Activated CD4-positive, alpha-beta T cell treated with anti-CD3 and anti-CD28 coated beads for 1 hour (primary cell): ENCODE results near the gene LTBP3.
"Not testable (repeated sequence)": the region's sequence is repeated elsewhere in the genome, so short reads cannot be mapped to it uniquely, and the experiment has no call there.

Experiments
- DNase-seq: peaks from one replicate; pipeline ENCODE4 v3.0.0-alpha.2; 2020

The LTBP3 gene

DNA sequence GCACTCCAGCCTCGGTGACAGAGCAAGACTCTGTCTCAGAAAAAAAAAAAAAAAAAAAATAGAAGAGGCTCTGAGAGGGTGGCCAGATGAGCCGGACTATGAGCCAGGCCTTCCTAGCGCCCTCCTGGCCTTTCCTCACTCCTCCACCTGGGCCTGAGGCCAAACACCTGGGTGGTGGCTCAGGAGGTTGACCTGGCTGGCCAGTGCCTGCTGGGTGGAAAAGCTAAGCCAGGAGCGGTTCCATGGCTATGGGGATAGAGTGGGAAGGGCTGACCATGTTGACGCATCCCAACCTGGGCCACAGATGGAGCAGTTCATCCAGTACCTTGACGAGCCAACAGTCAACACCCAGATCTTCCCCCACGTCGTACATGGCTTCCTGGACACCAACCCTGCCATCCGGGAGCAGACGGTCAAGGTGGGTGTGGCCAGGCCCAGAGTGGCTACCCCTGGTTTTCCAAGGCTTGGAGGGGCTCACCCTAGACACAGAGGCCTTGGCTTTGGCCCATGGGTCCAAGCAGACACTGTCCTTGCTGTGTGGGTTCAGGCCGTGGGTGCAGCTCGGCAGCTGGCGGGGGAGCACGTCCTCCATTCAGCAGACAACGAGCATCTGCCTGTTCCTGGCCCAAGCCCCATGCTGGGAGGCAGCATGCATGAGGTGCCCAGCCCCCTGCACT lies 25.6 kb downstream of the LTBP3 start:
- no peak for DNase-seq

GRCh38 chr11:65530157-65530496 lies 28.0 kb downstream of the LTBP3 start:
- no peak for DNase-seq

- no peak for DNase-seq
Measured at GRCh38 chr11:65529475-65530156, 28.5 kb downstream of the LTBP3 start.

- no peak for DNase-seq
Measured at GRCh38 chr11:65528819-65529350, 29.3 kb downstream of the LTBP3 start.

GRCh38 chr11:65526744-65527143 lies 31.4 kb downstream of the LTBP3 start:
- no peak for DNase-seq

DNA sequence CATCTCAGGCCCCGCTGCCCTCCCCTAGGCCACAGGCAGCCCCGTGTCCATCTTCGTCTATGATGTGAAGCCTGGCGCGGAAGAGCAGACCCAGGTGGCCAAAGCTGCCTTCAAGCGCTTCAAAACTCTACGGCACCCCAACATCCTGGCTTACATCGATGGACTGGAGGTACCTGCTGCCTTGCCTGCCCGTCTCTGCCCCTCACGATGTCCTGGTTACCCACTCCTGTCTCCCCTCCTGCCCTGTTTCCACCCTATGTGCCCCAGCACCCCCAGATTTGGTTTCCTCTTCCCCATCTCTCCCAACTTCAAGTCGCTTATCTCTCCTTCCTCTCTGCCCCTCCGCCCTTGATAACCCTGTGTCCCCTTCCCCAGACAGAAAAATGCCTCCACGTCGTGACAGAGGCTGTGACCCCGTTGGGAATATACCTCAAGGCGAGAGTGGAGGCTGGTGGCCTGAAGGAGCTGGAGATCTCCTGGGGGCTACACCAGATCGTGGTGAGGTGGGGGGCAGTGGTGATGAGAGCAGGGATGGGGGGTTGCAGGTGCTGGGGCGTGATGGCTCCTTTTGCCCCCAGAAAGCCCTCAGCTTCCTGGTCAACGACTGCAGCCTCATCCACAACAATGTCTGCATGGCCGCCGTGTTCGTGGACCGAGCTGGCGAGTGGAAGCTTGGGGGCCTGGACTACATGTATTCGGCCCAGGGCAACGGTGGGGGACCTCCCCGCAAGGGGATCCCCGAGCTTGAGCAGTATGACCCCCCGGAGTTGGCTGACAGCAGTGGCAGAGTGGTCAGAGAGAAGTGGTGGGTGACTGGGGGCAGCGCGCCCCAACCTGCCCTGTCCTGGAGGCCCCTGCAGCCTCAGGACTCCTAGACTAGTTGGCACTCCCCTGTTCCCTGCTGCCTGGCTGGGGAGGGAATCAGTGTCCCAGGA lies 32.3 kb downstream of the LTBP3 start:
- DNase-seq: no peak

DNA sequence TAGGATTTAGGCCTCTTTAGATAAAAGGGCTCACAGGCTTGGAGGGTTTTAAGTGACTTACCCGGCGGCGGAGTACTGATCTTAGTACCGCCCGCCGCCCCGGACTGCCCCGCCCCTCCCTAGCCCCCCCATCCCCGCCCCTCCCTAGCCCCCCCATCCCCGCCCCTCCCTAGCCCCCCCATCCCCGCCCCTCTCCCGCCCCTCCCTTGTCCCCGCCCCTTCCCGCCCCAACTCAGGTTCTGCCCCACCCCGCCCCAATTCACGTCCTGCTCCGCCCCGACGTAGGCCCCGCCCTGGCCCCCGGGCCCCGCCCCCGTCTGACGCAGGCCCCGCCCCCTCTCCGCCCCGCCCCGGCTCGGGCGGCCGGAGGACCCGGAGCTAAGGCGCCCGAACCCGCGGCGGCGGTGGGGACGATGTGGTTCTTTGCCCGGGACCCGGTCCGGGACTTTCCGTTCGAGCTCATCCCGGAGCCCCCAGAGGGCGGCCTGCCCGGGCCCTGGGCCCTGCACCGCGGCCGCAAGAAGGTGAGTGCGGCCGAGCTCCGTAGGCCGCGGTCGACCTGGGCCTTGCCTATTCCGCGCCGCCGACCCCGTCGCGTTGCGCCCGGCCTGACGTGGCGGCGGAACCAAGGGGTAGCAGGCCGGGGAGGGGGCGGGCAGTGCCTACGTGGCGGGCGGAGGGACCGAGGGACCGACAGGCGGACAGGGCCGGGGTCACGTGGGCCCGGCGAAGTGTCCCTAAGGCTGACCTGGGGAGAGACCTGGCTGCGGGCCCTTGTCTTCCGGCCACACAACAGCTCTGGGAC lies 33.2 kb downstream of the LTBP3 start, which contains the start of gene SCYL1:
SCYL1 (plus strand) TSS at position 343 of the 805 bp plus-strand sequence; CDS start at position 414, 71 bp downstream.
- DNase-seq: peak; percentile 79

GRCh38 chr11:65524014-65524740 lies 34.0 kb downstream of the LTBP3 start:
- DNase-seq: no peak

DNA sequence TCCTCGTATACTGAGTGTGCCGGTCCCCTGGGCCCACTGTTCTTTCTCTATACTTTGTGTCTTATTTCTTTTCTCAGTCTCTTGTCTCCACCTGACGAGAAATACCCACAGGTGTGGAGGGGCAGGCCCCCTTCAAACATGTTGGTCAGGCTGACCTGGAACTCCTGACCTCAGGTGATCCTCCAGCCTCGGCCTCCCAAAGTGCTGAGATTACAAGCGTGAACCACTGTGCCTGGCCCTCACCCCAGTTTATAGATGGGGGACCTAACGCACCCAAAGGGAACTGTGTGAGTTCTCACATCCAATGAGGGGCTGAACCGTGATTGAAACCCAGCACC lies 34.6 kb downstream of the LTBP3 start:
- DNase-seq: not testable (repeated sequence)

DNA sequence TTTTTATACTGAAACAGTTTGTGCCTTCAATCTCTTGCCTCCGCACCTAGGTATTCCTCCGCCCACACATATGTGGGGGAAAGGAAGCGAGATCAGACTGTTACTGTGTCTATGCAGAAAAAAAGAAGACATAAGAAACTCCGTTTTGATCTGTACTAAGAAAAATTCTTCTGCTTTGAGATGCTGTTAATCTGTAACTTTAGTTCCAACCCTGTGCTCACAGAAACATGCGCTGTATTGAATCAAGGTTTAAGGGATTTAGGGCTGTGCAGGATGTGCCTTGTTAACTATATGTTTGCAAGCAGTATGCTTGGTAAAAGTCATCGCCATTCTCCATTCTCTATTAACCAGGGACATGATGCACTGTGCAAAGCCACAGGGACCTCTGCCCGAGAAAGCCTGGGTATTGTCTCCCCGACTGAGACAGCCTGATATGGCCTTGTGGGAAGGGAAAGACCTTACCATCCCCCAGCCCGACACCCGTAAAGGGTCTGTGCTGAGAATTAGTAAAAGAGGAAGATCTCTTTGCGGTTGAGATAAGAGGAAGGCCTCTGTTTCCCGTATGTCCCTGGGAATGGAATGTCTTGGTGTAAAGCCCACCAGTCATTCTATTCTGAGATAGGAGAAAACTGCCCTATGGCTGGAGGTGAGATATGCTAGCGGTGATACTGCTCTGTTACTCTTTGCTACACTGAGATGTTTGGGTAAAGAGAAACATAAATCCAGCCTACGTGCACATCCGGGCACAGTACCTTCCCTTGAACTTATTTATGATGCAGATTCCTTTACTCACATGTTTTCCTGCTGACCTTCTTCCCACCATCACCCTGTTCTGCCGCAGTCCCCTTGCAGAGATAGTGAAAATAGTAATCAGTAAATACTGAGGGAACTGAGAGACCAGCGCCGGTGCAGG lies 35.2 kb downstream of the LTBP3 start:
- not testable (repeated sequence) for DNase-seq

DNA sequence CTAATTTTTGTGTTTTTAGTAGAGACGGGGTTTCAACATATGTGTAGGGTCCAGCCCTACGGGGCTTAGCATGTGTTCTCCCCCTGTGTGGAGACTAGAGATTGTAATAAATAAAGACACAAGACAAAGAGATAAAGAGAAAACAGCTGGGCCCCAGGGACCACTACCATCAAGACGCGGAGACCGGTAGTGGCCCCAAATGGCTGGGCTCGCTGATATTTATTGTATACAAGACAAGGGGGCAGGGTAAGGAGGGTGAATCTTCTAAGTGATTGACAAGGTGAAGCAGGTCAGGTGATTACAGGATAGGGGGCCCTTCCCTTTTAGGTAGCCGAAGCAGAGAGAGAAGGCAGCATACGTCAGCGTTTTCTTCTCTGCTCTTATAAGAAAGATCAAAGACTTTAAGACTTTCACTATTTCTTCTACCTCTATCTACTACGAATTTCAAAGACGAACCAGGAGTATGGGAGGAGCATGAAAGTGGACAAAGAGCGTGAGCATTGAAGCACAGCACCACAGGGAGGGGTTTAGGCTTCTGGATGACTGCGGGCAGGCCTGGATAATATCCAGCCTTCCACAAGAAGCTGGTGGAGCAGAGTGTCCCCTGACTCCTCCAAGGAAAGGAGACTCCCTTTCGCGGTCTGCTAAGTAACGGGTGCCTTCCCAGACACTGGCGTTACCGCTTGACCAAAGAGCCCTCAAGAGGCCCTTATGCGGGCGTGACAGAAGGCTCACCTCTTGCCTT lies 36.2 kb downstream of the LTBP3 start:
- DNase-seq: not testable (repeated sequence)

DNA sequence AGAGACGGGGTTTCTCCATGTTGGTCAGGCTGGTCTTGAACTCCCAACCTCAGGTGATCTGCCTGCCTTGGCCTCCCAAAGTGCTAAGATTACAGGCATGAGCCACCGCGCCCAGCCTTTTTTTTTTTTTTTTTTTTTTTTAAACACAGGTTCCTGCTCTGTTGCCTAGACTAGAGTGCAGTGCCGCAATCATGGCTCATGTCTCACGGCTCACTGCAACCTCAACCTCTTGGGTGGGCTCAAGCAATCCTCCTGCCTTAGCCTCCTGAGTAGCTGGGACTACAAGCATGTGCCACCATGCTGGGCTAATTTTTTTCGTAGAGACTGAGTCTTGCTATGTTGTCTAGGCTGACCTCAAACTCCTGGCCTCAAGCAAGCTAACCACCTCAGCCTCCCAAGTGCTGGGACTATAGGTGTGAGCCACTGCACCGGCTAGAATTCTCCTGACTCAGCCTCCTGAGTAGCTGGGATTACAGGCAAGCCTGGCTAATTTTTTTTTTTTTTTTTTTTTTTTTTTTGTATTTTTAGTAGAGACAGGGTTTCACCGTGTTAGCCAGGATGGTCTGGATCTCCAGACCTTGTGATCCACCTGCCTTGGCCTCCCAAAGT lies 39.1 kb downstream of the LTBP3 start:
- DNase-seq: not testable (repeated sequence)

- DNase-seq: no peak
Measured at GRCh38 chr11:65516135-65516968, 41.8 kb downstream of the LTBP3 start.

GRCh38 chr11:65512311-65512710 lies 45.8 kb downstream of the LTBP3 start:
- DNase-seq: not testable (repeated sequence)

GRCh38 chr11:65506772-65507505 lies 51.2 kb downstream of the LTBP3 start:
- peak; percentile 58 for DNase-seq

DNA sequence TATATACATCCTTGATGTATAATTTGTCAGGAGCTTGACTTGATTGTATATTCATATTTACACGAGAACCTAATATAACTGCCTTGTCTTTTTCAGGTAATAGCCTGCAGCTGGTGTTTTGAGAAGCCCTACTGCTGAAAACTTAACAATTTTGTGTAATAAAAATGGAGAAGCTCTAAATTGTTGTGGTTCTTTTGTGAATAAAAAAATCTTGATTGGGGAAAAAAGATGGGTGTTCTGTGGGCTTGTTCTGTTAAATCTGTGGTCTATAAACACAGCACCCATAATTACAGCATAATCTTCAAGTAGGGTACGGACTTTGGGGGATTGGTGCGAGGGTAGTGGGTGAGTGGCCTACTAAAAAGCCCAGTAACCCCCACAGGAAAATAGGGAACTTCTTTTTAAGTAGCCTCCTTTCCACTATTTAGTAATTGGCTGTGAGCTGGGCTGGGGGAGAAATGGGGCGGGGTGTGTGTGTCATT lies 51.8 kb downstream of the LTBP3 start:
- no peak for DNase-seq

- no peak for DNase-seq
Measured at GRCh38 chr11:65505466-65506289, 52.5 kb downstream of the LTBP3 start.
